Tongue (tissue), 2 donors: ENCODE data around the gene GGA3. TPM values are rescaled to one million over a fixed set of nuclear protein-coding genes. Genes with fewer than 3 reads are reported as not detected.
"Not testable (repeated sequence)": the region's sequence is repeated elsewhere in the genome, so short reads cannot be mapped to it uniquely, and the experiment has no call there.

Experiments
- DNase-seq: peaks from one replicate; pipeline ENCODE4 v3.0.0-alpha.2; 2015
- total RNA-seq: library from RNA; depleted of rRNA; stranded (reverse); fragments of >200 nt; gene quantifications from one replicate; pipeline ENCODE4 v1.2.3, GENCODE V29; 2014

GGA3 gene
- total RNA-seq, 1 donor from 2014 or later: 21.0 TPM

DNA sequence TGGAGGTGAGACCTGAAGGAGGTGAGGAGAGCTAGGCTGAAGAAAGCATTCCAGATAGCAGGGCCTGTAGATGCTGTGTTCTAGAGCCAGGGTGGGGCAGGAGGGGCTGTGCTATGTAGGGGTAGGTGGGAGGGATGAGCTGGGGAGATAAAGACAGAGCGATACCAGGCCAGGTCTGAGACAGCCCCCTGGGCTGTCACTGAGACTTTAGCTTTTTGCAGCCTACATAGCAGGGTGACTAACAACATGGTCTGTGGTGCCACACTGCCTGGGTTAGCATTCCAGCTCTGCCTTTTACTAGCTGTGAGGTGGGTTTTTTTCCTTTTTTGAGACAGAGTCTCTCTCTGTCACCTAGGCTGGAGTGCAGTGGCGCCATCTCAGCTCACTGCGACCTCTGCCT is 41.6 kb downstream of the GGA3 start:
- DNase-seq: no peak

DNA sequence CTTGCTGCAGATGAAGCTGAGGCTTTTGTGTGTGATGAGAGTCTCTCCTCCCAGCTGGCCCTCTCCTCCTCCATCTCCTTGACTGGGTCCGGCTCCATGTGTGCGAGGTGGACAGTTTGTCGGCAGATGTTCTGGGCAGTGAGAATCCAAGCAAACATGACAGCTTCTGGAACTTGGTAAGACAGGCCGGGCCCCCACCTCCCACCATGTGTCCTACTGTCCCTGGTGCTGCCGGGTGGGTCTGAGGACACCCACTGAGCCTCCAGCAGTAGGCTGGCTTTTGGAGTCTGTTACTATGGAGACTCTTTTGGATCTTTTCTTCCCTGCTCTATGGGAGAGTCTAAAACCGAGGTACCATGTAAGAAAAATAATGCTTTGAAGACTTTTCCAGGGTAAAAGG is 43.3 kb downstream of the GGA3 start:
- no peak for DNase-seq

DNA sequence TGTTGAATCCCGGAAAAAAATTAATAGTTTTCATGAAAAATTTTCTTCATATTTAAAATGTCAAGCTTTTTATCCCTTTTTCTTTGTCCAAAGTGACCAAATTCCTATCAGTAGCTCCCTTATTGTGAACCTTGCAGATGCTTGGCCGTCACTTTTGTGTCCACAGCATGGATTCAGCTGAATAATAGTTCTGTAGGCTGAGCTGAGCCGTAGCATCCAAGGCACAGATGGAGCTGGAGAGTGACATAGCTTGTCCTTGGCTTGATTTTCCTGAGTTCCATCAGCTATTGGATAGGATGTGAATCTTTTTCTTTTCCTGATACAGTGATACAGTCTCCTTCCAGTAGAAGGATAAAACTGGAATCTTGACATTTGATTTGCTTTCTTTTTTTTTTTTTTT is 52.3 kb downstream of the GGA3 start:
- DNase-seq: no peak

DNA sequence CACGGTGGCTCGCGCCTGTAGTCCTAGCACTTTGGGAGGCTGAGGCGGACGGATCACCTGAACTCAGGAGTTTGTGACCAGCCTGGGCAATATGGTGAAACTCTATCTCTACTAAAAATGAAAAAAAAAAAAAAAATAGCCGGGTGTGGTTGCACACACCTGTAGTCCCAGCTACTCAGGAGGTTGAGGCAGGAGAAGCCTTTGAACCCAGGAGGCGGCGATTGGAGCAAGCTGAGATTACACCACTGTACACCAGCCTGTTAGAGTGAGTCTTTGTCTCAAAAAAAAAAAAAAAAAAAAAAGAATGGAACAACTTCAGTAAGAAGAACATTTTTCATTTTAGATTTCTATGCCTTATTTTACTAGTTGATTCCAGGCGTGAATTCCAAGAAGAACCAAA is 53.2 kb downstream of the GGA3 start:
- DNase-seq: no peak

DNA sequence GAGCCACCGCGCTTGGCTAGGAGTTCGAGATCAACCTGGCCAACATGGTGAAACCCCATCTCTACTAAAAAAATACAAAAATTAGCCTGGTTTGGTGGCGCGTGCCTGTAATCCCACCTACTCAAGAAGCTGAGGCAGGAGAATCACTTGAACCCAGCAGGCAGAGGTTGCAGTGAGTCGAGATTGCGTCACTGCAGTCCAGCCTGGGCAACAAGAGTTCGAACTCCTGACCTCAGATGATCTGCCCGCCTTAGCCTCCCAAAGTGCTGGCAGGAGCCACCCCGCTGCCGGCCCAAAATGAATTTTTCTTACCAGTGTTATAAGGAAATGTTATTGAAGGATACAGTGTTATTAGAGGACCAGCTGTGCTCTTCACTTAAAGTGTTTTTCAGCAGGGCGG is 53.6 kb downstream of the GGA3 start:
- DNase-seq: no peak

DNA sequence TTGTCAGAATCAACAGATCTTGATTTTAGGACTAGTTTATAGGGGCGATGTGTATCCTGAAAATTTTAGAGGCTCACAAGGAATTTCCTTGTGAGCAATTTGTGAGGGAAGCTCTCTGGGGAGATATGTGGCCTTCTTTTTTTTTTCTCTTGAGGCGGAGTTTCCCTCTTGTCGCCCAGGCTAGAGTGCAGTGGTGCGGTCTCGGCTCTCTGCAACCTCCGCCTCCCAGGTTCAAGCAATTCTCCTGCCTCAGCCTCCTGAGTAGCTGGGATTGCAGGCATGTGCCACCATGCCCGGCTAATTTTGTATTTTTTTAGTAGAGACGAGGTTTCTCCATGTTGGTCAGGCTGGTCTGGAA is 54.4 kb downstream of the GGA3 start:
- not testable (repeated sequence) for DNase-seq

DNA sequence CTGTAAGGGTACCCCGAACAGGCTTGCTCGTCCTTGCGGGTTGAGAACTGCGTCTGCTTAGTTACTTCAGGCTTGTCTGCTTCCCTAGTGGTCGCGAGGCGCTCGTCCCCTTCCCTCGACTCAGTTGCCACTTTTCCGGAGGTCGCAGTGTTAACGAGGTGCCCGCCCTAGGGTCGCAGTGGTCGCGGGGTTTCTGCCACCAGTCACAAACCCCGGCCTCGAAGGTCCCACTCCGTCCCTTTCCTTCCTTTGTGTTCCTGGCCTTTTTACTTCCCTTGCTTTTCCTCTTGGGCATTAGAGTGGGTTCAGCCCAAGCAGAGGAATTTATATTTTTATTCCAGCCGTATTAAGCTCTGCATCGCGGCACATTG is 55.6 kb downstream of the GGA3 start:
- DNase-seq: no peak

DNA sequence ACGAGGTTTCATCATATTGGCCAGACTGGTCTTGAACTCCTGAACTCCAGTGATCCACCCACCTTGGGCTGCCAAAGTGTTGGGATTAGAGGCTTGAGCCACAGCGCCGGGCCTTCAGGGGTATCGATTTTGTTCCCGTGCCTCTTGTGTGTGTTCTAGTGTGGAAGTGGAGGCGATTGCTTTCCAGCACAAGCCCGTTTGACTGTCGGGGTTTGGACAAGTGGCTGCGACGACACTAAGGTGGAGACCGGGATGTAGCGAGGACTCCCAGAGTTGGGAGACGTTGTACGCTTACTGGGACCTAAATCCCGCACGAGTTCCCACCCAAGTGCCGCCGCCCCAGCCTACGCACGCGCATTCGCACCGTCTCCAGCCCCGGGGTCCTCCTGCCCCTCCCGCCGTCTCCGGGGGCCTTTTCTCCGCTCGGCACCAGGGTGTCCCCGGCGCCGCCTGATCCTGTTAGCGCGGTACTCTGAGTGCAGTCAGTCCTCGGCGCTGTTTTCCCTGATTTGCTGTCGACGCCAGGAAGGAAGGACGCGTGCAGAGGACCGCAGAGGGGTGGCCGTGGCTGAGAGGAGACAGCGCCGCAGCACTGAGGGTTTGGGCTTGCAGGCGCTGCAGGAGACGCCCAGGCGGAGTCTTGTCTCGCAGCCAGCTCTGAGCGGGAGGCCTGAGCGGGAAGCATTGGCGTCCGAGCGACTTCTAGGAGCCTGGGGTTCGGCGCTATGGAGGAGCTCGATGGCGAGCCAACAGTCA is 56.2 kb downstream of the GGA3 start, which contains the start of gene NUP85:
TSS of gene NUP85 (plus strand) at position 643 of the 756 bp plus-strand sequence. CDS start at position 726, 83 bp downstream.
- peak; percentile 98 for DNase-seq

DNA sequence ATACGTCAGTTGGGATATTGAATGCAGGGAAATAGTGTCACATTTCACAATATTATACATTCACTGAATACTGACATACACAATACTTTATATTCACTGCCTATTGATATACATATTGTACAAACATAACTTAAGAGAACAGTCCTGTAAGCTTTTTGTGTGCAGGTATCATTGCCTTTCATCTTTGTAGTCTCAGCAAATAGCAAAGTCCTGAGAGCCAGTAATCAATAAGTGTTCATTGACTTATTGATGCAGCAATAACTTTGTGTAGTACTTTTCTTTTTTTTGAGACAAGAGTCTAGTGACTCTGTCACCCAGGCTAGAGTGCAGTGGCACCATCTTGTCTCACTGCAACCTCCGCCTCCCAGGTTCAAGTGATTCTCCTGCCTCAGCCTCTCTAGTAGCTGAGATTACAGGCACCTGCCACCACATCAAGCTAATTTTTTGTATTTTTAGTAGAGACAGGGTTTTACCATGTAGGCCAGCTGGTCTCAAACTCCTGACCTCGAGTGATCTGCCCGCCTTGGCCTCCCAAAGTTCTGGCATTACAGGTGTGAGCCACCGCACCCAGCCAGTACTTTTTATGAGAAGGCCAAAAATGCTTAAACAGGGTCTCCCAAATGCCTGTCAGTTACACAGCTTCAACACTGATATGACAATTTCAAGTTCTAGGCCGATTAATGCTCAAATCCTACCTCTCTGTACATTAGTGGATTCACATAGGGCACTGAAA is 61.4 kb downstream of the GGA3 start:
- no peak for DNase-seq

DNA sequence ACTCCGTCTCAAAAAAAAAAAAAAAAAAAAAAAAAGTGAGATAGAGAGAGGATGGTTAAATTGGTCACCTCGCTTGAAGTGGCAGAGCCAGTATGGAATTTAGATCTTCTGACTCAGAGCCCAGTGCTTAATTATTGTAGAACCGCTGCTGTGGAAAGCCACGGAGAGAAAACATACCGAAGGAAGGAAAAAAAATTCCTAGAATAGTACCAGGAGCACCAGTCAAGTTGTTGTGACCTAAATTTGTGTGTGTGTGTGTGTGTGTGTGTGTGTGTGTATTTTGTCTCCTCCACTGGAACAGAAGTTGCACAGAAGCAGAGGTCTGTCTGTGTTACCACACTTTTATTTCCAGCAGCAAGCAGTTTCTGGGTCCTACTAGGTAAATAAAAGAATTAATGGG is 66.5 kb downstream of the GGA3 start:
- no peak for DNase-seq

DNA sequence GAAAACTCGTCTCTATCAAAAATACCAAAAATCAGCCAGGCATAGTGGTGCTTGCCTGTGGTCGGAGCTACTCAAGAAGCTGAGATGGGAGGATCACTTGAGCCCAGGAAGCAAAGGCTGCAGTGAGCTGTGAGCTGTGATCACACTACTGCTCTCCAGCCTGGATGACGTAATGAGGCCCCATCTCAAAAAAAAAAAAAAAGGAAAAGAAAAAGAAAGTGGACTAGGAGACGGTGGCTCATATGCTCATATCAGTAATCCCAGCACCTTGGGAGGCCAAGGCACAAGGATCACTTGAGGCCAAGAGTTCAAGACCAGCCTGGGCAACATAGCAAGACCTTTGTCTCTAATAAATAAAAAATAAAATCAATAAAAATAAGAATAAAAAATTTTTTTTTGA is 69.8 kb downstream of the GGA3 start:
- no peak for DNase-seq

DNA sequence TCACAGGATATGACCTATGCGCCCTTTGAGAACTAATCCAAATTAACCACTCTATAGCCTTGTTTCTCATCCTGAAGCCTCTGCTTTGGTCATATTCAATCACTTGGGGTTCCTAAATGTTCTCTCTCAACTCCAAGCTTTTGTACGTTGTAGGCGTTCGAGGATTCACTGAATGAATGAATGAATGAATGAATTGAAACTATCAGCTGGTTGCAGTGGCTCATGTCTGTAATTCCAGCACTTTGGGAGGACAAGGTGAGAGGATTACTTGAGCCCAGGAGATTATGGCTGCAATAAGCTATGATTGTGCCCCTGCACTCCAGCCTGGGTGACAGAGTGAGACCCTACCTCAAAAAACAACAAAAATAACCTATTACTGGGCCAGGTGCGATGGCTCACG is 72.8 kb downstream of the GGA3 start:
- no peak for DNase-seq

Other genes starting within 250 kb of the GGA3 start
- 31.5 TPM for gene MRPL58, start 248.9 kb downstream of the GGA3 start, total RNA-seq
- 299 TPM for gene ATP5PD, start 214.6 kb downstream of the GGA3 start, total RNA-seq
- 19.8 TPM for gene KCTD2, start 214.4 kb downstream of the GGA3 start, total RNA-seq
- 11.5 TPM for gene SLC16A5, start 173.7 kb downstream of the GGA3 start, total RNA-seq
- 3.5 TPM for gene ARMC7, start 151.6 kb downstream of the GGA3 start, total RNA-seq
- 50.8 TPM for gene NT5C, start 129.9 kb downstream of the GGA3 start, total RNA-seq
- gene JPT1, start 107.1 kb downstream of the GGA3 start, total RNA-seq: 97.4 TPM
- 64.0 TPM for gene SUMO2, start 78.6 kb downstream of the GGA3 start, total RNA-seq
- gene NUP85, start 55.9 kb downstream of the GGA3 start, total RNA-seq: 35.1 TPM
- gene MRPS7, start 273 bp upstream of the GGA3 start, total RNA-seq: 44.7 TPM
- gene MIF4GD, start 9.6 kb upstream of the GGA3 start, total RNA-seq: 9.1 TPM
- gene SLC25A19, start 27.8 kb upstream of the GGA3 start, total RNA-seq: 4.9 TPM
- gene GRB2, start 144.1 kb upstream of the GGA3 start, total RNA-seq: 99.6 TPM
- gene TMEM94, start 195.0 kb upstream of the GGA3 start, total RNA-seq: 72.3 TPM